ENCODE data around the gene FAM241B.

DNA sequence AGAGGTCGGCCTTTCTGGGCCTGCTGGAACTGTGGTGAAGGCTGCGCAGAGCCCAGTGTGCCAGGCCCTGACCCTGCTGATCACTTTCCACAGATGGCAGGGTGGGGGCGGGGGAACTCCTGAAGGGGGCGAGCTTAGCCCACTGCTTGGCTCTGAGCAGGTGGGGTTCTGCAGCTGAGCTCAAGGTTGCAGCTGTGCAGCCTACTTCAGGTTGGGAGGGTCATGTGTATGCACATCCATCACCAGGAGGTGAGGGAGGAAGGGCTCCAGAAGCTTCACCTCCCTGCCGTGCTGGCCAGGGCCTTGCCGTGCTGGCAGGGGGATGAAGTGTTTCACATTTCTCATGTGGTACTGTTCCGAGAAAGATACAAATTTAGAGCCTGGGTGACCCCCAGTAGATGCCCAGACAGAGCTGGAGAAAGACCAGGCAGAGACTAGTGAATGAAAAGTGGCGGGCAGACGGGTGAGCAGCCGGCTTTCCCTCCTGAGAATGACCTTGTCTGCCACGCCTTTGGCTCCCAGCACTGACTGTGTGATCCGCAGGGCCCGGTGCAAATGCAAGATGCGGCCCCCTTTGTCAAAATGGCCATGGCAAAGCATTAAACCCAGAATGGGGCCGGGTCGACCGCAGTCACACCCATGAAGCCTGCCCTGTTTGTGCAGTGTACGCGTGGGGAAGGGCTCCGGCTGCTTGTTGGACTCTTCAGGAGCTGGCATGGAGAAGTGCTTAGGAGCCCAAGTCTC, 25.2 kb downstream of the FAM241B start:
- TF ChIP-seq POLR2AphosphoS5 (IDR thresholded peaks at IDR 0.05; ENCODE audit: borderline replicate concordance, low read depth, low read length): no peak
- no peak for TF ChIP-seq EZH2 (IDR thresholded peaks at IDR 0.05)
- TF ChIP-seq FOXP2 (optimal IDR thresholded peaks at IDR 0.05; ENCODE audit: control extremely low read depth, extremely low read length, insufficient read depth): no peak

Measured in SK-N-MC (cell line).